ENCODE data around the gene TMC1.

GRCh38 chr9:72480921-72481320 is 40.5 kb upstream of the TMC1 start:
- TF ChIP-seq MYC (IDR thresholded peaks at IDR 0.05; ENCODE audit: insufficient read depth, insufficient read length, insufficient replicate concordance, low read length, severe bottlenecking) (no peak), TAF1 (IDR thresholded peaks at IDR 0.05; ENCODE audit: borderline replicate concordance, low read depth, low read length) (no peak), ZNF24 (IDR thresholded peaks at IDR 0.05) (no peak), EZH2 (IDR thresholded peaks at IDR 0.05; ENCODE audit: borderline replicate concordance, control insufficient read depth, low read depth, low read length) (no peak), MXI1 (IDR thresholded peaks at IDR 0.05; ENCODE audit: low read depth, low read length) (no peak), MTA3 (IDR thresholded peaks at IDR 0.05; ENCODE audit: borderline replicate concordance, low read length) (no peak), REST (IDR thresholded peaks at IDR 0.05; ENCODE audit: low read depth, low read length) (no peak), CTCF (IDR thresholded peaks at IDR 0.05 in 2 of 3, conservative IDR thresholded peaks at IDR 0.05 in 1 of 3; ENCODE audit: control insufficient read depth in 2 of 3, extremely low read depth in 1 of 3, insufficient read depth in 1 of 3, low read depth in 3 of 3, low read length in 3 of 3) (no peak), POLR2AphosphoS5 (IDR thresholded peaks at IDR 0.05; ENCODE audit: low read length) (no peak)

Measured in GM12878 (cell line).